ENCODE data around the gene CFAP77.

DNA sequence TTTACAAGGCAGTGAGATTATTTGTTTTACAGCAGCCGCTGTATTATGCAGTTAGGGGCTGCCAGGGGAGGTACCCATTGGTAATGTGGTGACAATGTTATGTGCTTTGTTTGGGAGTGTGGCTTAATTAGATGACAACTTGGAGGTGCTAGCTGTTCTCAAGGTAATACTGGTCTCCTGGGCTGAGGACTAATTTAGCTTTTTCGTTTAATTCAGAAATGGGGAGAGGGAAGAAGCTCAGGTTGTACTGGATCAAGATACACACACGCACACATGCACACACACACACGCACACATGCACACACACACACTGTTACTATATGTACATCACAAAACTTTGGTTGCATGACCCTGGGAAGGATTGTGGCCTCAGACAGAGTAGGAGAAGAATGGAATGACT, 37.9 kb downstream of the CFAP77 start:
- TF ChIP-seq RFX5 (IDR thresholded peaks at IDR 0.05; ENCODE audit: low read depth, low read length) (no peak), MAFK (IDR thresholded peaks at IDR 0.05; ENCODE audit: low read depth, low read length) (no peak), RCOR1 (IDR thresholded peaks at IDR 0.05; ENCODE audit: insufficient replicate concordance, low read length) (no peak), POLR2A (IDR thresholded peaks at IDR 0.05; ENCODE audit: low read depth, low read length) (no peak), CTCF (conservative IDR thresholded peaks at IDR 0.05; ENCODE audit: low read depth, low read length) (no peak), CHD1 (IDR thresholded peaks at IDR 0.05; ENCODE audit: low read depth, low read length) (no peak), CEBPB (IDR thresholded peaks at IDR 0.05; ENCODE audit: low read depth, low read length) (no peak), RAD21 (IDR thresholded peaks at IDR 0.05; ENCODE audit: low read length) (no peak), MAZ (IDR thresholded peaks at IDR 0.05; ENCODE audit: borderline replicate concordance, low read depth, low read length) (no peak), FOS (IDR thresholded peaks at IDR 0.05; ENCODE audit: low read depth, low read length) (no peak)
- TF ChIP-seq, protein P1, sequence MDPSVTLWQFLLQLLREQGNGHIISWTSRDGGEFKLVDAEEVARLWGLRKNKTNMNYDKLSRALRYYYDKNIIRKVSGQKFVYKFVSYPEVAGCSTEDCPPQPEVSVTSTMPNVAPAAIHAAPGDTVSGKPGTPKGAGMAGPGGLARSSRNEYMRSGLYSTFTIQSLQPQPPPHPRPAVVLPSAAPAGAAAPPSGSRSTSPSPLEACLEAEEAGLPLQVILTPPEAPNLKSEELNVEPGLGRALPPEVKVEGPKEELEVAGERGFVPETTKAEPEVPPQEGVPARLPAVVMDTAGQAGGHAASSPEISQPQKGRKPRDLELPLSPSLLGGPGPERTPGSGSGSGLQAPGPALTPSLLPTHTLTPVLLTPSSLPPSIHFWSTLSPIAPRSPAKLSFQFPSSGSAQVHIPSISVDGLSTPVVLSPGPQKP (IDR thresholded peaks at IDR 0.05; ENCODE audit: borderline replicate concordance, low read depth, low read length) = no peak
